IMR-90 (cell line): ENCODE measurements around the gene CD8B. TPM values are rescaled to one million over a fixed set of nuclear protein-coding genes. Genes with fewer than 3 reads are reported as not detected.
"Not testable (repeated sequence)": the region's sequence is repeated elsewhere in the genome, so short reads cannot be mapped to it uniquely, and the experiment has no call there.

Experiments used
- ATAC-seq: fragments of 200-7000 bp; cut with Tn5 transposase; 2 replicates; pipeline ENCODE4 v1.9.1; 2020; ENCODE audit warnings: low read depth, mild to moderate bottlenecking, moderate library complexity
- BruUV-seq: library from RNA; stranded (reverse); fragments of 400-500 nt; replicated peaks from 2 replicates; lab custom pipeline; 2021; lab: Mats Ljungman, UMichigan
- CTCF ChIA-PET: fragments of 300-600 bp; formaldehyde crosslinking; extraction: SDS; loops from one replicate; lab custom pipeline; 2021; ENCODE audit warnings: antibody characterized with exemption; lab: Yijun Ruan, JAX
- POLR2A ChIA-PET: fragments of 300-600 bp; sonication (Branson Sonifier 250); formaldehyde crosslinking; loops from one replicate; lab custom pipeline; 2022; ENCODE audit warnings: antibody characterized with exemption; ENCODE audit not compliant: unreplicated experiment; lab: Charles Lee
- DNase-seq: peaks from one replicate; pipeline ENCODE4 v3.0.0; 2013
- H2AFZ ChIP-seq: replicated peaks from 2 replicates; pipeline ENCODE3; 2013; ENCODE audit warnings: low read length, mild to moderate bottlenecking; ENCODE audit not compliant: poor library complexity
- H2AK5ac ChIP-seq: 2 replicates; pipeline ENCODE4 v1.6.1; 2013; ENCODE audit warnings: low read depth, low read length, inconsistent platforms
- H2AK9ac ChIP-seq: replicated peaks from 2 replicates; pipeline ENCODE3; 2013; ENCODE audit warnings: mild to moderate bottlenecking, low read depth, low read length, moderate library complexity; ENCODE audit not compliant: poor library complexity
- H2BK120ac ChIP-seq: 2 replicates; pipeline ENCODE4 v1.6.1; 2013; ENCODE audit warnings: low read depth, low read length, inconsistent platforms
- H2BK15ac ChIP-seq: 3 replicates; pipeline ENCODE4 v1.6.1; 2013; ENCODE audit warnings: low read depth, low read length, inconsistent platforms
- H2BK20ac ChIP-seq: 2 replicates; pipeline ENCODE4 v1.6.1; 2013; ENCODE audit warnings: low read depth, mild to moderate bottlenecking, inconsistent platforms, low read length, moderate library complexity
- H2BK5ac ChIP-seq: 2 replicates; pipeline ENCODE4 v1.6.1; 2013; ENCODE audit warnings: mild to moderate bottlenecking, low read depth, low read length, inconsistent platforms; ENCODE audit not compliant: poor library complexity, severe bottlenecking
- H3K14ac ChIP-seq: replicated peaks from 2 replicates; pipeline ENCODE4 v1.6.1; 2013; ENCODE audit warnings: low read depth, low read length, inconsistent platforms
- H3K18ac ChIP-seq: 2 replicates; pipeline ENCODE4 v1.6.1; 2013; ENCODE audit warnings: low read depth, low read length, control low read depth
- H3K23ac ChIP-seq: 2 replicates; pipeline ENCODE4 v1.6.1; 2013; ENCODE audit warnings: low read depth, low read length, inconsistent platforms
- H3K27ac ChIP-seq: 2 replicates; pipeline ENCODE4 v1.5.1; 2013; ENCODE audit warnings: mild to moderate bottlenecking, control low read depth, low read length; ENCODE audit not compliant: insufficient read depth
- H3K27me3 ChIP-seq: 2 replicates; pipeline ENCODE4 v1.6.1; 2013; ENCODE audit warnings: low read length; ENCODE audit not compliant: control insufficient read depth, insufficient read depth
- H3K36me3 ChIP-seq: 2 replicates; pipeline ENCODE4 v1.6.1; 2013; ENCODE audit warnings: low read length, mixed read lengths; ENCODE audit not compliant: control insufficient read depth, insufficient read depth
- H3K4ac ChIP-seq: 2 replicates; pipeline ENCODE4 v1.6.1; 2013; ENCODE audit warnings: low read depth, low read length, inconsistent platforms
- H3K4me1 ChIP-seq: 2 replicates; pipeline ENCODE4 v1.6.1; 2013; ENCODE audit warnings: low read length, mixed read lengths; ENCODE audit not compliant: control insufficient read depth, insufficient read depth
- H3K4me2 ChIP-seq: 2 replicates; pipeline ENCODE4 v1.6.1; 2013; ENCODE audit warnings: low read depth, mild to moderate bottlenecking, control low read depth, low read length, moderate library complexity
- H3K4me3 ChIP-seq: 2 replicates; pipeline ENCODE4 v1.5.1; 2013; ENCODE audit warnings: low read depth, mild to moderate bottlenecking, control low read depth, low read length, moderate library complexity; ENCODE audit not compliant: insufficient read depth
- H3K56ac ChIP-seq: 2 replicates; pipeline ENCODE4 v1.6.1; 2013; ENCODE audit warnings: low read length, inconsistent platforms; ENCODE audit not compliant: insufficient read depth; ENCODE audit errors: extremely low read depth
- H3K79me1 ChIP-seq, 2 experiments: 2 replicates each; pipeline ENCODE4 v1.6.1; 2013; ENCODE audit warnings: low read length in 2 of 2, inconsistent platforms in 1 of 2, low read depth in 1 of 2
- H3K9ac ChIP-seq: 2 replicates; pipeline ENCODE4 v1.6.1; 2013; ENCODE audit warnings: low read depth, low read length, control low read depth
- H3K9me1 ChIP-seq: 2 replicates; pipeline ENCODE4 v1.6.1; 2013; ENCODE audit warnings: low read length, inconsistent platforms; ENCODE audit not compliant: insufficient read depth
- H3K9me3 ChIP-seq: 2 replicates; pipeline ENCODE4 v1.6.1; 2013; ENCODE audit warnings: low read length; ENCODE audit not compliant: control insufficient read depth, insufficient read depth
- H4K20me1 ChIP-seq: 2 replicates; pipeline ENCODE4 v1.6.1; 2013; ENCODE audit warnings: low read length, inconsistent platforms; ENCODE audit not compliant: insufficient read depth
- H4K5ac ChIP-seq: 2 replicates; pipeline ENCODE4 v1.6.1; 2013; ENCODE audit warnings: mild to moderate bottlenecking, low read depth, low read length, control low read depth
- H4K8ac ChIP-seq, 2 experiments: 2 replicates each; pipeline ENCODE4 v1.6.1; 2013; ENCODE audit warnings: low read depth in 2 of 2, low read length in 2 of 2, control low read depth in 1 of 2, inconsistent platforms in 1 of 2
- H4K91ac ChIP-seq: 2 replicates; pipeline ENCODE4 v1.6.1; 2013; ENCODE audit warnings: low read depth, low read length, inconsistent platforms; ENCODE audit not compliant: insufficient read depth
- WGBS, 2 experiments: methylation state at CpG; one replicate each; pipeline versions ENCODE4 v1.1.5 to v1.1.7; 2013; ENCODE audit warnings: missing lambda C conversion rate in 2 of 2; ENCODE audit not compliant: insufficient read length in 1 of 2; ENCODE audit errors: extremely low coverage in 2 of 2; 5-methylcytosine and 5-hydroxymethylcytosine counted together
- dilution Hi-C: fragments of 300-500 bp; cut with HindIII; formaldehyde crosslinking; loops from one replicate; pipeline ENCODE4 v1.14.3; 2018; ENCODE audit warnings: low sequenced_read_pairs; ENCODE audit not compliant: unreplicated experiment
- in situ Hi-C: fragments of 300-500 bp; cut with MboI; formaldehyde crosslinking; loops from 3 replicates; pipeline ENCODE4 v1.14.3; 2019; ENCODE audit warnings: low sequenced_read_pairs, inconsistent platforms, mixed read lengths
- intact Hi-C: fragments of 100-400 bp; cut with micrococcal nuclease; formaldehyde crosslinking; loops from 2 replicates; pipeline ENCODE4 v1.10.0; 2022
- polyA plus RNA-seq, 3 experiments: library from polyadenylated mRNA; depleted of rRNA; stranded (reverse); fragments of >200 nt; gene quantifications; 2 replicates each; pipeline ENCODE4 v1.2.3, GENCODE V29; 2012; ENCODE audit warnings: low replicate concordance in 1 of 3
- total RNA-seq: library from RNA; depleted of rRNA; stranded (reverse); fragments of >200 nt; gene quantifications from 2 replicates; pipeline ENCODE4 v1.2.3, GENCODE V29; 2012

The CD8B gene
- total and polyA plus RNA-seq, 2 of the 4 experiments (the other 2 are of a cell fraction): not detected

DNA sequence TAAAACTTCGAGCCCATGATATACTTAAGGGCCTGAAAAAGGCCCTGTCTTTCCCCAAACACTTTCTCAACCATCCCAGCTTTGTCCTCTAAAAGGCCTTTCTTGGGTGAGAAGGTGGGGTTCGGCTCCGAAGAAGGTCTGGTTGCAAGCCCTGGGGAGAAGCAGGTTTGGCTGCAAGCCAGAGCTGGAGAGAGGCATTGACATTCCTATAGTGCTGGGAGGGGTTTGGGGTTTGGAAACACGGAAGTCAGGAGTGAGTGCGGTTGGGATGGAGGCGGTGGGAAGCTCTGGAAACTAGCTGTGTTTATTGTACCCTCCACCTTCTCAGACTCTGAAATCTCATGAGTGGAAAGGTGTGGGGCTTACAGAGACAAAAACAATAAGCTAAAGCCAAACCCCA, 5.7 kb downstream of the CD8B start:
- POLR2A ChIA-PET, H4K5ac ChIP-seq, ATAC-seq, H4K91ac ChIP-seq, H3K4me1 ChIP-seq, H3K27ac ChIP-seq, H2BK15ac ChIP-seq, H3K18ac ChIP-seq, H3K9me3 ChIP-seq, H3K4me3 ChIP-seq, H3K36me3 ChIP-seq, H4K8ac ChIP-seq, H3K27me3 ChIP-seq, H2AK9ac ChIP-seq, dilution Hi-C loops, intact Hi-C loops, H3K14ac ChIP-seq, H2AFZ ChIP-seq, H4K20me1 ChIP-seq, H3K23ac ChIP-seq, H3K9me1 ChIP-seq, BruUV-seq, H3K56ac ChIP-seq, H3K9ac ChIP-seq, H3K4me2 ChIP-seq, in situ Hi-C loops, H3K4ac ChIP-seq, H2BK20ac ChIP-seq, DNase-seq, H2BK120ac ChIP-seq, H2BK5ac ChIP-seq, H3K79me1 ChIP-seq, CTCF ChIA-PET, H2AK5ac ChIP-seq: not testable (repeated sequence)
- WGBS, 2 experiments: no CpG with 5 or more reads among the region's 6 CpGs

DNA sequence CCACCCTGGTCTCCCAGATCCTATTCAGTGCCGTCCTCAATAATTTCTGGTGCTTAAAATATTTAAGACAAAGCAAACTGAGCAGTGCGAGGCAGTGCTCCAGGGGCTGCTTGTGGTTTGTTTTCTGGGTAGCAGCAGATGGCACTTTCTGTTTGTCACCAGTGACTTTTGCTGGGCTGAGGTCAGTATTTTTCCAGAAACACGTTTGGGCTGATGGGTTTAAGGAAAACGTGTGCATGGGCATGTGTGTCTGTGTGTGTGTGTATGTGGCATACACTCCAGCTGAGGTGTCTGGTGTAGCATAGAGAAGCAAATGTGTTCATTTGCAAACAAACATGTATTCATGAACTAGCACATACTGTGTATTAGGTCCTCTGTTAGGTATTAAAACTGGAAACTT, 10.1 kb downstream of the CD8B start:
- H3K36me3 ChIP-seq, H3K4ac ChIP-seq, intact Hi-C loops, H3K9me3 ChIP-seq, H3K23ac ChIP-seq, H3K79me1 ChIP-seq, H2AFZ ChIP-seq, H3K56ac ChIP-seq, H3K27me3 ChIP-seq, H2BK120ac ChIP-seq, H3K27ac ChIP-seq, H2AK5ac ChIP-seq, H2BK15ac ChIP-seq, DNase-seq, ATAC-seq, CTCF ChIA-PET, H2BK20ac ChIP-seq, H2AK9ac ChIP-seq, H3K18ac ChIP-seq, H2BK5ac ChIP-seq, H3K4me2 ChIP-seq, H4K91ac ChIP-seq, POLR2A ChIA-PET, H3K14ac ChIP-seq, H3K9me1 ChIP-seq, H4K5ac ChIP-seq, H3K4me1 ChIP-seq, H4K20me1 ChIP-seq, in situ Hi-C loops, BruUV-seq, H3K4me3 ChIP-seq, H3K9ac ChIP-seq, H4K8ac ChIP-seq, dilution Hi-C loops: not testable (repeated sequence)
- no CpG with 5 or more reads among the region's 4 CpGs for WGBS, 2 experiments
